GM13977 (cell line): ENCODE data around the gene MCM3AP.

Source experiments
- DNase-seq: peaks from one replicate; pipeline ENCODE4 v3.0.0; 2012; ENCODE audit warnings: low spot score
- in situ Hi-C: fragments of 300-500 bp; cut with MboI; formaldehyde crosslinking; loops from one replicate; pipeline ENCODE4 v1.12.0; 2022; ENCODE audit warnings: low sequenced_read_pairs, low pct_unique_long_range_greater_than_20kb, mixed read lengths, inconsistent platforms; ENCODE audit not compliant: unreplicated experiment
- TF ChIP-seq, protein P1 (sequence below): IDR thresholded peaks from 2 replicates; pipeline ENCODE4 v1.5.1; 2012; ENCODE audit warnings: mild to moderate bottlenecking, control low read depth; ENCODE audit not compliant: insufficient read depth; ENCODE audit errors: extremely low read depth, missing control alignments

MCM3AP gene

DNA sequence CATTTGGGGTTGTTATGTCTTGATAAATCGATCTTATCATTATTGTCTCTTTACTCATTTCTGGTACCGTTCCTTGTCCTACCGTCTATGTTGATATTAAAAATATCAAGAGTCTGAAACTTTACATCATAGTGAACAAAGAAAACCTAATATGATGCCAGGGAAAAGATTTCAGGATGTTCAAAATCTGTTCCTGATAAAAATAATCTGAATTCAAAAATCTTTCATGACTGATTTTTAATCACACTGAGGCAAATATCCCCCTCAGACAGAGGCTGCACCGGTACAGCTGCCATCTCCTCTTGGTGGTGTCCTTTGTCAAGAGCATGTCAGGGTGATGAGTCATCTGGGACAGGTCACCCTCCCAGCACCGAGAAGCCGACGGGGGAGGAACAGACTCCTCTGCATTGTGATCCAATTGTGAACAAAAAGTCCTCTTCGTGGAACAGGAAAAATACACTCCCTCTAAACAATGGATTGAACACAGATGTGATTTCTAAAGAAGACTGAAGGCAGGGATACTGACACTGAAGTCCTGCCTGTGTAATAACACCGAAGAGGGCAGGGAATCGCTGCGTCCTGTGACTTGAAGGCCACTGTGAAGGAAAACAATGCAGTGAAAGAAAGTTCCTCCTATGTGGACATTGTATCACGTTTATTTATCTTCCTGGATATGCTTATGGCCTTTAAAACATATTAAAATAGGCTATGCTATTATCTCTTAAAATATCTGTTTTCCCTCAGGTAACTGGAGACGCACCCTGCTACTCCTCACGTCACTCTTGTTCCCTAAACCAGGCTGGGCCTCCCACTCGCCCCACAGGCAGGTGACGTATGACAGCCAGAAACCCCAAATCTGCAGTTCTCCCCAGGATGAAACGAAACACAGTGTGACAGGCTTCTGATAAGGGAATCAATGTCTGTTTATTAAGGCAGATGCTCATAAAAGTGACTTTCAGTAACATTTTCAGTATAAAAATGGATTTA is 96.9 kb downstream of the MCM3AP start:
- TF ChIP-seq, protein P1, sequence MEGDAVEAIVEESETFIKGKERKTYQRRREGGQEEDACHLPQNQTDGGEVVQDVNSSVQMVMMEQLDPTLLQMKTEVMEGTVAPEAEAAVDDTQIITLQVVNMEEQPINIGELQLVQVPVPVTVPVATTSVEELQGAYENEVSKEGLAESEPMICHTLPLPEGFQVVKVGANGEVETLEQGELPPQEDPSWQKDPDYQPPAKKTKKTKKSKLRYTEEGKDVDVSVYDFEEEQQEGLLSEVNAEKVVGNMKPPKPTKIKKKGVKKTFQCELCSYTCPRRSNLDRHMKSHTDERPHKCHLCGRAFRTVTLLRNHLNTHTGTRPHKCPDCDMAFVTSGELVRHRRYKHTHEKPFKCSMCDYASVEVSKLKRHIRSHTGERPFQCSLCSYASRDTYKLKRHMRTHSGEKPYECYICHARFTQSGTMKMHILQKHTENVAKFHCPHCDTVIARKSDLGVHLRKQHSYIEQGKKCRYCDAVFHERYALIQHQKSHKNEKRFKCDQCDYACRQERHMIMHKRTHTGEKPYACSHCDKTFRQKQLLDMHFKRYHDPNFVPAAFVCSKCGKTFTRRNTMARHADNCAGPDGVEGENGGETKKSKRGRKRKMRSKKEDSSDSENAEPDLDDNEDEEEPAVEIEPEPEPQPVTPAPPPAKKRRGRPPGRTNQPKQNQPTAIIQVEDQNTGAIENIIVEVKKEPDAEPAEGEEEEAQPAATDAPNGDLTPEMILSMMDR: no peak
- DNase-seq: no peak
- in situ Hi-C loops: no loop called here

GRCh38 chr21:46187814-46188213 is 97.6 kb downstream of the MCM3AP start:
- TF ChIP-seq, protein P1: no peak
- in situ Hi-C loops: no loop called here
- DNase-seq: no peak

- TF ChIP-seq, protein P1: no peak
- no peak for DNase-seq
- in situ Hi-C loops: no loop called here
Measured at GRCh38 chr21:46187261-46187660, 98.2 kb downstream of the MCM3AP start.

DNA sequence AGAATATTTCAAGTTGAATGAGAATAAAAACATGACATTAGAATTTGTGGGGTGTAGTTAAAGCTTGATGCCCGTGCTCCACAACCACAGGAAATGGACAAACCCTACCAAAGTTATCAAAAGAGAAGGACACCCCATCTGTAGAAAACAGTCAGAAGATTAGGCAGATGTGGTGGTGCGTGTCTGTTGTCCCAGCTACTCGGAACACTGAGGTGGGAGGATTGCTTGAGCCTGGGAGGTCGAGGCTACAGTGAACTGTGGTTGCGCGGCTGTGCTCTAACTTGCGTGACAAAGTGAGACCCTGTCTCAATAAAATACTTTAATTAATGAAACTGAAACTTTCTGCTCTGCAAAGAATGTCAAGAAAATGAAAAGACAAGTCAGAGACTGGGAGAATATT is 99.7 kb downstream of the MCM3AP start:
- no peak for DNase-seq
- in situ Hi-C loops: no loop called here
- TF ChIP-seq, protein P1: no peak
